Erythroblast (primary cell): Measurements from ENCODE around the gene GPR68.
"Not testable (repeated sequence)": the region's sequence is repeated elsewhere in the genome, so short reads cannot be mapped to it uniquely, and the experiment has no call there.

Experiments
- DNase-seq, 2 experiments: peaks; one replicate each; lab custom pipeline; 2025; lab: John Stamatoyannopoulos, UW
- GATA1 ChIP-seq: IDR thresholded peaks from 2 replicates; pipeline ENCODE4 v1.6.1; 2011; ENCODE audit warnings: low read depth, mild to moderate bottlenecking, control low read depth, low read length, moderate library complexity
- POLR2A ChIP-seq: IDR thresholded peaks from 2 replicates; pipeline ENCODE4 v1.6.1; 2011; ENCODE audit warnings: mild to moderate bottlenecking, low read length

The GPR68 gene

GRCh38 chr14:91195881-91196280 lies 48.6 kb downstream of the GPR68 start:
- no peak for DNase-seq
- TF ChIP-seq POLR2A, result no peak
- no peak for TF ChIP-seq GATA1

DNA sequence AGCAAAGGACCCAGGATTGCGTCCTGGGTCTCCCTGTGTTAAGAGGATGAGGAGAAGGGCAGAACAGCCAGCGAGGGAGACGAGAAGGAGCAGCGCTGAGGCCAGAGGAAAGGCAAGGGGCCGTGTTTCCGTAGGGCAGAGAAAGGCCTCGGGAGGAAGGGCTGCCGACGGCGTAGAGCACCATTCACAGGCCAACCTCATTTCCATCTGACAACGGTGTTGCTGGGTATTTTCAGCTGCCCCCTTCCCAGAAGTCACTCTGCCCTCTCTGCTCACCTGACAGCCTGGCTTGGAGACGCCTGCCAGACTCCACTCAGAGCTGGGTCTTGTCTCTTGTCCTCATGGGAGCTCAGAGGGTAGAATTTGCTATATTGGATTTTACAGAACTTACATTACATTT lies 51.4 kb downstream of the GPR68 start:
- DNase-seq, result no peak
- TF ChIP-seq POLR2A, result no peak
- TF ChIP-seq GATA1, result no peak

GRCh38 chr14:91190853-91191252 lies 53.7 kb downstream of the GPR68 start:
- TF ChIP-seq POLR2A (no peak), GATA1 (no peak)
- DNase-seq, result no peak

GRCh38 chr14:91187271-91187670 lies 57.2 kb downstream of the GPR68 start:
- DNase-seq, result no peak
- no peak for TF ChIP-seq POLR2A
- no peak for TF ChIP-seq GATA1

- DNase-seq, result no peak
These were observed 57.9 kb downstream of the GPR68 start for GRCh38 chr14:91186515-91187066.

GRCh38 chr14:91185721-91186120 lies 58.8 kb downstream of the GPR68 start:
- TF ChIP-seq GATA1 (no peak), POLR2A (no peak)
- DNase-seq, result no peak

More at GRCh38 chr14:91186515-91187066, 57.9 kb downstream of the GPR68 start:
- TF ChIP-seq POLR2A, result no peak
- no peak for TF ChIP-seq GATA1

DNA sequence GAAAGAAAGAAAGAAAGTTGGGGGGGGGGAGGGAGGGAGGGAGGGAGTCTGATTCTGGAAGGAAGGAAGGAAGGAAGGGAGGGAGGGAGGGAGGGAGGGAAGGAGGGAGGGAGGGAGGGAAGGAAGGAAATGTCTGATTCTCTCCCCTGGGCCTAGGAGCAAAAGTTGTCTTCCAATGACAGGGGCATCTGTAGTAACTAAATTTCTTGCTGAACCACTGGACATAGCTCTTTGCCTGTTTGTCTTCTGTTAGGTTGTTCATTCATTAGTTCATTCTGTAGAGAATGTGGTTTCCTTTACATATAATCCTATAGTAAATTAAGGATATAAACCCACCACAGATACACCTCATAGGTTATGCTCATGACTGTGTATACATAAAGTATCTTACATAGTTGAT lies 59.9 kb downstream of the GPR68 start:
- no peak for DNase-seq
- no peak for TF ChIP-seq GATA1
- TF ChIP-seq POLR2A, result no peak

DNA sequence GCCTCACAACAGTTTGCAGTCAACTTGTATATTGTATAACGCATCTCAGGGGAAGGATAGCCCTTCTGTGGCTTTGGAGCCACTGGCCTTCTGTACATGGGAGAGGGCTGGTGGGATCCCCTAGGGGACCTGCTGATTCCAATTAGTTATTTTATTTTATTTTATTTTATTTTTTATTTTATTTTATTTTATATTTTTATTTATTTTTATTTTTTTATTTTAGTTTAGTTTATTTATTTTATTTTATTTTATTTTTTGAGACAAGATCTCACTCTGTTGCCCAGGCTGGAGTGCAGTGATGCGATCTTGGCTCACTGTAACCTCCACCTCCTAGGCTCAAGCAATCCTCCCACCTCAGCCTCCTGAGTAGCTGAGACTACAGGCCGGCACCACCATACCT lies 61.8 kb downstream of the GPR68 start:
- DNase-seq, result not testable (repeated sequence)
